PC-3 (cell line): Measurements from ENCODE around the gene L1TD1.

Experiments used
- EZH2 ChIP-seq: fragments of 300-600 bp; sonication (generic); IDR thresholded peaks from one replicate; pipeline ENCODE4 v1.6.1; 2017; ENCODE audit warnings: antibody characterized with exemption, mild to moderate bottlenecking, low read length; ENCODE audit not compliant: unreplicated experiment
- EZH2phosphoT487 ChIP-seq: fragments of 300-600 bp; sonication (generic); IDR thresholded peaks from 2 replicates; pipeline ENCODE4 v1.6.1; 2018; ENCODE audit warnings: mild to moderate bottlenecking, antibody characterized with exemption, low read length, borderline replicate concordance
- TF ChIP-seq, protein P1 (sequence below): fragments of 300-600 bp; sonication (generic); conservative IDR thresholded peaks from 2 replicates; pipeline ENCODE4 v1.5.1; 2017; ENCODE audit warnings: antibody characterized with exemption, low read depth, mild to moderate bottlenecking, low read length

DNA sequence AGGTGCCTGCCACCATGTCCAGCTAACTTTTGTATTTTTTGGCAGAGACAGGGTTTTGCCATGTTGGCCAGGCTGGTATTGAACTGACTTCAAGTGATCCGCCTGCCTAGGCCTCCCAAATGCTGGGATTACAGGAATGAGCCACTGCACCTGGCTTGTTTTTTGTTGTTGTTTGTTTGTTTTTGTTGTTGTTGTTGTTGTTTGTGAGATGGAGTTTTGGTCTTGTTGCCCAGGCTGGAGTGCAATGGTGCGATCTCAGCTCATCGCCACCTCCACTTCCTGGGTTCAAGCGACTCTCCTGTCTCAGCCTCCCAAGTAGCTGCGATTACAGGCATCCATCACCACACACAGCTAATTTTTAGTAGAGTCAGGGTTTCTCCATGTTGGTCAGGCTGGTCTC is 7.1 kb upstream of the L1TD1 start:
- TF ChIP-seq, protein P1, sequence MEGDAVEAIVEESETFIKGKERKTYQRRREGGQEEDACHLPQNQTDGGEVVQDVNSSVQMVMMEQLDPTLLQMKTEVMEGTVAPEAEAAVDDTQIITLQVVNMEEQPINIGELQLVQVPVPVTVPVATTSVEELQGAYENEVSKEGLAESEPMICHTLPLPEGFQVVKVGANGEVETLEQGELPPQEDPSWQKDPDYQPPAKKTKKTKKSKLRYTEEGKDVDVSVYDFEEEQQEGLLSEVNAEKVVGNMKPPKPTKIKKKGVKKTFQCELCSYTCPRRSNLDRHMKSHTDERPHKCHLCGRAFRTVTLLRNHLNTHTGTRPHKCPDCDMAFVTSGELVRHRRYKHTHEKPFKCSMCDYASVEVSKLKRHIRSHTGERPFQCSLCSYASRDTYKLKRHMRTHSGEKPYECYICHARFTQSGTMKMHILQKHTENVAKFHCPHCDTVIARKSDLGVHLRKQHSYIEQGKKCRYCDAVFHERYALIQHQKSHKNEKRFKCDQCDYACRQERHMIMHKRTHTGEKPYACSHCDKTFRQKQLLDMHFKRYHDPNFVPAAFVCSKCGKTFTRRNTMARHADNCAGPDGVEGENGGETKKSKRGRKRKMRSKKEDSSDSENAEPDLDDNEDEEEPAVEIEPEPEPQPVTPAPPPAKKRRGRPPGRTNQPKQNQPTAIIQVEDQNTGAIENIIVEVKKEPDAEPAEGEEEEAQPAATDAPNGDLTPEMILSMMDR = no peak
- TF ChIP-seq EZH2 (no peak), EZH2phosphoT487 (no peak)
